SK-N-SH treated with all-trans-retinoic acid at 6 μM for 48 hours (cell line): ENCODE data around the gene SIPA1.

Experiments
- ATAC-seq: fragments of 200-7000 bp; cut with Tn5 transposase; 3 replicates; pipeline ENCODE4 v1.9.1; 2020; ENCODE audit warnings: mild to moderate bottlenecking, moderate library complexity
- ARNTL ChIP-seq: fragments of 450-650 bp; formaldehyde crosslinking; IDR thresholded peaks from 2 replicates; pipeline ENCODE4 v1.5.0; 2020; ENCODE audit warnings: low read depth, mild to moderate bottlenecking, moderate library complexity, borderline replicate concordance
- BACH2 ChIP-seq: fragments of 250-450 bp; sonication (Bioruptor Pico); IDR thresholded peaks from 2 replicates; pipeline ENCODE4 v1.9.0; 2021; ENCODE audit warnings: mild to moderate bottlenecking, borderline replicate concordance
- ESRRG ChIP-seq: fragments of 250-450 bp; sonication (Bioruptor Pico); IDR thresholded peaks from 2 replicates; pipeline ENCODE4 v1.6.1; 2021; ENCODE audit warnings: mild to moderate bottlenecking
- GLIS3 ChIP-seq: fragments of 250-450 bp; sonication (Bioruptor Pico); IDR thresholded peaks from 2 replicates; pipeline ENCODE4 v1.5.0; 2020; ENCODE audit warnings: mild to moderate bottlenecking, moderate library complexity
- PPARA ChIP-seq: fragments of 250-450 bp; sonication (Bioruptor Pico); IDR thresholded peaks from 2 replicates; pipeline ENCODE4 v1.5.0; 2020; ENCODE audit warnings: mild to moderate bottlenecking, borderline replicate concordance
- RARB ChIP-seq: fragments of 250-450 bp; sonication (Bioruptor Pico); IDR thresholded peaks from 2 replicates; pipeline ENCODE4 v1.8.0; 2021; ENCODE audit warnings: mild to moderate bottlenecking, moderate library complexity
- SNAI2 ChIP-seq: fragments of 250-450 bp; sonication (Bioruptor Pico); IDR thresholded peaks from 2 replicates; pipeline ENCODE4 v1.5.0; 2020; ENCODE audit warnings: mild to moderate bottlenecking, moderate library complexity
- TCF4 ChIP-seq: fragments of 250-450 bp; sonication (Bioruptor Pico); IDR thresholded peaks from 2 replicates; pipeline ENCODE4 v1.8.0; 2021; ENCODE audit warnings: mild to moderate bottlenecking, moderate library complexity, borderline replicate concordance
- TOX ChIP-seq: fragments of 250-450 bp; sonication (Bioruptor Pico); IDR thresholded peaks from 2 replicates; pipeline ENCODE4 v1.8.0; 2021; ENCODE audit warnings: mild to moderate bottlenecking, moderate library complexity, borderline replicate concordance
- ZC3H10 ChIP-seq: fragments of 250-450 bp; sonication (Bioruptor Pico); IDR thresholded peaks from 2 replicates; pipeline ENCODE4 v1.5.1; 2021; ENCODE audit warnings: mild to moderate bottlenecking, moderate library complexity
- ZFP3 ChIP-seq: fragments of 250-450 bp; sonication (Bioruptor Pico); IDR thresholded peaks from 2 replicates; pipeline ENCODE4 v1.5.0; 2020; ENCODE audit warnings: mild to moderate bottlenecking, moderate library complexity
- ZFP30 ChIP-seq: fragments of 450-650 bp; formaldehyde crosslinking; IDR thresholded peaks from 2 replicates; pipeline ENCODE4 v1.5.0; 2022; ENCODE audit warnings: mild to moderate bottlenecking, moderate library complexity
- ZNF565 ChIP-seq: fragments of 450-650 bp; formaldehyde crosslinking; conservative IDR thresholded peaks from 2 replicates; pipeline ENCODE4 v1.5.0; 2020; ENCODE audit warnings: low read depth, mild to moderate bottlenecking, moderate library complexity
- ZNF8 ChIP-seq: fragments of 450-650 bp; formaldehyde crosslinking; IDR thresholded peaks from 2 replicates; pipeline ENCODE4 v1.5.0; 2020; ENCODE audit warnings: mild to moderate bottlenecking, moderate library complexity
- TF ChIP-seq, protein P1 (sequence below): fragments of 250-450 bp; sonication (Bioruptor Pico); IDR thresholded peaks from 2 replicates; pipeline ENCODE4 v1.5.0; 2020; ENCODE audit warnings: mild to moderate bottlenecking, moderate library complexity
- TF ChIP-seq, protein P2 (sequence below): fragments of 250-450 bp; sonication (Bioruptor Pico); IDR thresholded peaks from 2 replicates; pipeline ENCODE4 v1.5.1; 2021; ENCODE audit warnings: mild to moderate bottlenecking, moderate library complexity
- TF ChIP-seq, protein P3 (sequence below): fragments of 250-450 bp; sonication (Bioruptor Pico); IDR thresholded peaks from 2 replicates; pipeline ENCODE4 v1.8.0; 2020; ENCODE audit warnings: mild to moderate bottlenecking, moderate library complexity, borderline replicate concordance
- TF ChIP-seq, protein P4 (sequence below): fragments of 250-450 bp; sonication (Bioruptor Pico); IDR thresholded peaks from 2 replicates; pipeline ENCODE4 v1.8.0; 2021; ENCODE audit warnings: low read depth, mild to moderate bottlenecking, moderate library complexity, borderline replicate concordance

SIPA1 gene

DNA sequence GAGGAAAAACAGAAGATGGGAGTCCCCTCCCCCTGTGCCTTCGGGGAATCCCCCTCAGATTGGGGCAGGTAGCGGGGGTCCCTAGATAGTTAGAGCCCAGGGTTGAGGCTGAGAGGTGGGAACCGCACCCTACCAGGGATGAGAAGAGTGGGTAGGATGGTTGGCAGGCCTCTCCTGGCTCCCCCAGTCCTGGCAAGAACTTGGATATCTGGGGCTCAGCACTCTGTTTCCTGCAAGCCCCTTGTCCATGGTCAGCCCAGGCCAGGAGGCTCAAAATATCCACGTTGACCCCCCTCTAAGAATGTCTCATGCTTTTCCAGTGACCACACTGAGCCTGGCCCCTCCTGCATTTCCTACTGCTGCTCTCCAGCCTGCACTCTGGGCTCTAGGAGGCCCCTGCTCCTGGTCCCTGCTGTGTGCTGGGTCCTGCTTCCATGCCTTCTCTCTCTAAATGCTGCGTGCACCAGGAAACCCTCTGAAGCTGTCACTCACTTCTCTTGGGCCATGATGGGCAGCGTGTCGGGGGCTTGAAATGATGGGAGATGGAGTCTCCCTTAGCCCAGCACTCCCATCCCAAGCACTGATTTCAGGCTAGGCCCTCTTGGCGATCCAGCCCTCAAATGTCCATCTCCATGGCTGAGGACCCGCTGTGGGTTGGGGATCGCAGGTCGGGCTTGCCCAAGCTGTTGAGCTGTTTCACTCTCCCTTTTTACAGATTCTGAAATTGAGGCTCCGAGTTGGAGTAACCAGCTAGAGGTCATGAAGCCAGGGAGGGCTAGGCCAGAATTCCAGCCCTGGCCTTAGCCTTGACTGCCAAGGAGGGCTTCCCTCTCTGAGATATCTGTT, 25.9 kb upstream of the SIPA1 start:
- ATAC-seq = no peak
- TF ChIP-seq RARB = no peak
- TF ChIP-seq ZFP3 (CRISPR knock-in tag) = no peak
- no peak for TF ChIP-seq ZNF8 (CRISPR knock-in tag)
- TF ChIP-seq SNAI2 (CRISPR knock-in tag) = no peak
- TF ChIP-seq, protein P1, sequence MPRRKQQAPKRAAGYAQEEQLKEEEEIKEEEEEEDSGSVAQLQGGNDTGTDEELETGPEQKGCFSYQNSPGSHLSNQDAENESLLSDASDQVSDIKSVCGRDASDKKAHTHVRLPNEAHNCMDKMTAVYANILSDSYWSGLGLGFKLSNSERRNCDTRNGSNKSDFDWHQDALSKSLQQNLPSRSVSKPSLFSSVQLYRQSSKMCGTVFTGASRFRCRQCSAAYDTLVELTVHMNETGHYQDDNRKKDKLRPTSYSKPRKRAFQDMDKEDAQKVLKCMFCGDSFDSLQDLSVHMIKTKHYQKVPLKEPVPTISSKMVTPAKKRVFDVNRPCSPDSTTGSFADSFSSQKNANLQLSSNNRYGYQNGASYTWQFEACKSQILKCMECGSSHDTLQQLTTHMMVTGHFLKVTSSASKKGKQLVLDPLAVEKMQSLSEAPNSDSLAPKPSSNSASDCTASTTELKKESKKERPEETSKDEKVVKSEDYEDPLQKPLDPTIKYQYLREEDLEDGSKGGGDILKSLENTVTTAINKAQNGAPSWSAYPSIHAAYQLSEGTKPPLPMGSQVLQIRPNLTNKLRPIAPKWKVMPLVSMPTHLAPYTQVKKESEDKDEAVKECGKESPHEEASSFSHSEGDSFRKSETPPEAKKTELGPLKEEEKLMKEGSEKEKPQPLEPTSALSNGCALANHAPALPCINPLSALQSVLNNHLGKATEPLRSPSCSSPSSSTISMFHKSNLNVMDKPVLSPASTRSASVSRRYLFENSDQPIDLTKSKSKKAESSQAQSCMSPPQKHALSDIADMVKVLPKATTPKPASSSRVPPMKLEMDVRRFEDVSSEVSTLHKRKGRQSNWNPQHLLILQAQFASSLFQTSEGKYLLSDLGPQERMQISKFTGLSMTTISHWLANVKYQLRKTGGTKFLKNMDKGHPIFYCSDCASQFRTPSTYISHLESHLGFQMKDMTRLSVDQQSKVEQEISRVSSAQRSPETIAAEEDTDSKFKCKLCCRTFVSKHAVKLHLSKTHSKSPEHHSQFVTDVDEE (CRISPR knock-in tag) = no peak
- TF ChIP-seq, all 23 proteins: peak for 0

DNA sequence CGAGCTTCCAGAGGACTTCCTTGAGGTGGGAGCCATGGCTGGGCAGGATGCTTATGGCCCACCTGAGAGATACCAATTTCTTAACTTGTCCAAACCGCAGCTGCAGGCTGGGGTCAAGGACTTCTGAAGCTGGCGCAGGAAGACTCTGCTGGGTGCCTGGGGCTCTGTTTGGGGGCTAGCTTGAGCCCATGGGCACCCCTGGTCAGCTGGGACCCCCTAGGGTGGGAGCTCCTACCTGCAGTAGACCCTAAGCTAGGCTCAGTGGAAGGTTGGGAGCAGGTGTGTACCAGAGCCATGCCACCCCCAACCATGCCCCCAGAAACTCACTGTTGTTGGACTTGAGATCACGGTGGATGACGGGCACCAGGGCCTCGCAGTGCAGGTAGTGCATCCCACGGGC, 25.2 kb upstream of the SIPA1 start:
- no peak for ATAC-seq
- TF ChIP-seq, protein P2, sequence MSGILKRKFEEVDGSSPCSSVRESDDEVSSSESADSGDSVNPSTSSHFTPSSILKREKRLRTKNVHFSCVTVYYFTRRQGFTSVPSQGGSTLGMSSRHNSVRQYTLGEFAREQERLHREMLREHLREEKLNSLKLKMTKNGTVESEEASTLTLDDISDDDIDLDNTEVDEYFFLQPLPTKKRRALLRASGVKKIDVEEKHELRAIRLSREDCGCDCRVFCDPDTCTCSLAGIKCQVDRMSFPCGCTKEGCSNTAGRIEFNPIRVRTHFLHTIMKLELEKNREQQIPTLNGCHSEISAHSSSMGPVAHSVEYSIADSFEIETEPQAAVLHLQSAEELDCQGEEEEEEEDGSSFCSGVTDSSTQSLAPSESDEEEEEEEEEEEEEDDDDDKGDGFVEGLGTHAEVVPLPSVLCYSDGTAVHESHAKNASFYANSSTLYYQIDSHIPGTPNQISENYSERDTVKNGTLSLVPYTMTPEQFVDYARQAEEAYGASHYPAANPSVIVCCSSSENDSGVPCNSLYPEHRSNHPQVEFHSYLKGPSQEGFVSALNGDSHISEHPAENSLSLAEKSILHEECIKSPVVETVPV (CRISPR knock-in tag) = no peak
- TF ChIP-seq, protein P3, sequence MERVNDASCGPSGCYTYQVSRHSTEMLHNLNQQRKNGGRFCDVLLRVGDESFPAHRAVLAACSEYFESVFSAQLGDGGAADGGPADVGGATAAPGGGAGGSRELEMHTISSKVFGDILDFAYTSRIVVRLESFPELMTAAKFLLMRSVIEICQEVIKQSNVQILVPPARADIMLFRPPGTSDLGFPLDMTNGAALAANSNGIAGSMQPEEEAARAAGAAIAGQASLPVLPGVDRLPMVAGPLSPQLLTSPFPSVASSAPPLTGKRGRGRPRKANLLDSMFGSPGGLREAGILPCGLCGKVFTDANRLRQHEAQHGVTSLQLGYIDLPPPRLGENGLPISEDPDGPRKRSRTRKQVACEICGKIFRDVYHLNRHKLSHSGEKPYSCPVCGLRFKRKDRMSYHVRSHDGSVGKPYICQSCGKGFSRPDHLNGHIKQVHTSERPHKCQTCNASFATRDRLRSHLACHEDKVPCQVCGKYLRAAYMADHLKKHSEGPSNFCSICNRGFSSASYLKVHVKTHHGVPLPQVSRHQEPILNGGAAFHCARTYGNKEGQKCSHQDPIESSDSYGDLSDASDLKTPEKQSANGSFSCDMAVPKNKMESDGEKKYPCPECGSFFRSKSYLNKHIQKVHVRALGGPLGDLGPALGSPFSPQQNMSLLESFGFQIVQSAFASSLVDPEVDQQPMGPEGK (CRISPR knock-in tag) = no peak

DNA sequence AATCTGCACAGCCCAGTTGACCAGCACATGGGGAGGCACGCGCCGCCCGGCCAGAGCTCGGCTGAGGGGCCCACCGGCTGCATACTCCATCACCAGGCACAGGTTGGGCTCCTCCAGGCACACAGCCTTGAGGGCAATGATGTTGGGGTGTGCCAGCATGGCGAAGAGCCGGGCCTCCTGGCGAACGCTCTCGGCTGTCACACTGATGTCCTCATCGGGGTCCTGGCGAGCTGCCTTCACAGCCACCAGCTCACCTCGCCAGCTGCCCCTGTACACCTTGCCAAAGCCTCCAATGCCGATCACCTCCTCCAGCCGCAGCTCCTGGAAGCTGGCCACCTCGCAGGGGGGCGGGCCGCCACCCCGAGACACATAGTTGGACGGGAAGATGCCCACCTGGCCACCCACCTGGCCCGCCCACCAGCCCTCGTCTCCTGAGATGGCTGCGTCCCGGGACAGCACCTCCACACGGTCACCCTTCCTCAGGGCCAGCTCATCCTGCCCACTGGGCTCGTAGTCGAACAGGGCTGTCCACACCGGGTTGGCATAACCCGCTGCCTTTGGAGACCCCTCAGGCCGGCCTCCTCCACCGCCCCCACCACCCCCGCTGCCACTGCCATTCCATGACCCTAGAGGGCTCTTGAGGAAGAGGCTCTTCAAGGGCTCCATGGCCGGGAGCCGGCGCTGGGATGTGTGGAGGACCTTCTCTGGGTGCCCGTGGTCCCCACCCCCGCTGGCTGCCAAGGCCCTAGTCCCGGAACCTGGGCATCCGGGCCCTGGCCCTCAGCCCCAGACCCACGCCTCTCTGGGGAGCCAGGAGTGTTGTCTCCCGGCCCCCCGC, 24.6 kb upstream of the SIPA1 start:
- ATAC-seq = peak; percentile 0
- TF ChIP-seq, protein P2 (CRISPR knock-in tag) = no peak
- TF ChIP-seq ZFP30 (CRISPR knock-in tag) (no peak), BACH2 (no peak), TOX (CRISPR knock-in tag) (no peak), ESRRG (CRISPR knock-in tag) (no peak), TCF4 (CRISPR knock-in tag) (no peak), ZNF565 (CRISPR knock-in tag) (no peak), ARNTL (CRISPR knock-in tag) (no peak), GLIS3 (CRISPR knock-in tag) (no peak), ZNF8 (CRISPR knock-in tag) (no peak), PPARA (CRISPR knock-in tag) (no peak), ZC3H10 (CRISPR knock-in tag) (no peak)
- TF ChIP-seq, protein P4, sequence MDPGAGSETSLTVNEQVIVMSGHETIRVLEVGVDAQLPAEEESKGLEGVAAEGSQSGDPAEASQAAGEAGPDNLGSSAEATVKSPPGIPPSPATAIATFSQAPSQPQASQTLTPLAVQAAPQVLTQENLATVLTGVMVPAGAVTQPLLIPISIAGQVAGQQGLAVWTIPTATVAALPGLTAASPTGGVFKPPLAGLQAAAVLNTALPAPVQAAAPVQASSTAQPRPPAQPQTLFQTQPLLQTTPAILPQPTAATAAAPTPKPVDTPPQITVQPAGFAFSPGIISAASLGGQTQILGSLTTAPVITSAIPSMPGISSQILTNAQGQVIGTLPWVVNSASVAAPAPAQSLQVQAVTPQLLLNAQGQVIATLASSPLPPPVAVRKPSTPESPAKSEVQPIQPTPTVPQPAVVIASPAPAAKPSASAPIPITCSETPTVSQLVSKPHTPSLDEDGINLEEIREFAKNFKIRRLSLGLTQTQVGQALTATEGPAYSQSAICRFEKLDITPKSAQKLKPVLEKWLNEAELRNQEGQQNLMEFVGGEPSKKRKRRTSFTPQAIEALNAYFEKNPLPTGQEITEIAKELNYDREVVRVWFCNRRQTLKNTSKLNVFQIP (CRISPR knock-in tag) = no peak
